G401 (cell line): ENCODE measurements around the gene LINGO4. TPM values are rescaled to one million over a fixed set of nuclear protein-coding genes. Genes with fewer than 3 reads are reported as not detected.

Experiments
- DNase-seq: peaks from one replicate; pipeline ENCODE4 v3.0.0-alpha.2; 2015; ENCODE audit warnings: low spot score
- in situ Hi-C: cut with HindIII; loops from 2 replicates; pipeline ENCODE4 v1.10.0; 2016; ENCODE audit warnings: low sequenced_read_pairs, mixed read lengths
- total RNA-seq: library from RNA; depleted of rRNA; stranded (reverse); fragments of >200 nt; shearing (Covaris generic); gene quantifications from 2 replicates; pipeline ENCODE4 v1.2.3, GENCODE V29; 2014

Gene LINGO4
- total RNA-seq, 1 experiment from 2014 or later: not detected

DNA sequence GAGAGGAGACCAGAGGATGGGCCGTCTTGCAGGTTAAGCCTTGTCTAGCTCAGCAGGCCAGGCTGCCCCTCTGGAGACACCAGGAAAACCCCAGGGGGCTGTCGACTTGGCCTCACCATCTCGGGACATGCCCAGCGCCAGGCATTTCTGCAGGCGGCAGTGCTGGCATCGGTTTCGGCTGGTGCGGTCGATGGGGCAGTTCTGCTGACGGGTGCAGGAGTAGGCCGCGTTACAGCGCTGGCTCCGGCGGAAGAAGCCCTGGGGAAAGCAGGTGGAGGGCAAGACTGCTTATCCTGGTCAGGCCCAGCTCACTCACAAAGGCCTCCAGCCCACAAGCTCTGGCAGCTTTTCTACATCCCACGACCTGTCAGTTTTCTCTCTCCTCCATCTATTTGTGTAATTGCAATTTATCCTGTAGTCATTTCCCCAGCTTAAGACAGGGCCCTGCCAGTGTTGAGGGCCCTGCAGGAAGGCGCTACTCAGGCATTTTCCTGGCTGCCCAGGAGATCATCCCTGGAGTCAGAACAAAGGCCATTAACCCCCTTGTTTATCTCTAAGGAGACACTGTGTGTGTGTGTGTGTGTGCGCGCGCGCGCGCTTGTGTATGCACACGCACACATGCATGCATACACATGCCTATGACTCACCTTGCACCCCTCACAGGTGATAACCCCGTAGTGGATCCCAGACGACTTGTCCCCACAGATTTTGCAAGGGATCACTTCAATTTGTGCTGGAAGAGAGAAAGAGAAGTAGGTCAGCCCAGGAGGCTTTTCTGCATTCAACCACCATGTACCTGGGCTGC, 11.5 kb upstream of the LINGO4 start:
- in situ Hi-C loops: no loop called here
- DNase-seq: peak; percentile 60

DNA sequence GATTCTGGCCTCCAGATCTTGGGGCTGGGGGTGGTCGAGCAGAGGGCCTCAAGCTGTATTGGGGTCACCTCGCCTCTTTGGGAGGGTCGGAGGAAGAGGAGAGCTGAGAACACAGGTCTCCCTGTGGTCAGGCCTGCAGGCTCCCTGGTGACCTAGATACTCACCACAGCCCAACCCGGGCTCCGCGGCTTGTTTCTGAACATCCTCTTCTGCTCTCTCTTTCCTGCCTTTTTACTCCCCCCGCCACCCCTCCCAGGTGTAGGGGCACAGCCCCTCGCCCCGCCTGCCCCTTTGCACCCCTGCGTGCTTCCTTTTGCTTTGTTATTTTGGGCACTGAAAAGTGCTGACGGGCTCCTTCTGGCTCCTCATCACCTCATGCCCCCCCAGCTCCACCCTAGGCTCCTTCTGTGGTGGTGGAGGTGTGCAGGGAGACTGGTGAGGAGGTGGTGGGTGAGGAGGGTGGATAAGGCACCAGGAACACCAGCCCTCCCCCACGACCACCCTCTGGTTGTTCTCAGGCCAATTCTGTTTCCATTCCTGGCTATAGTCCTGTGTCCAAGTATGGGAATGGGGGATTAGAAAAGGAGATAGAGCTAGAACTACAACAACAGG, 10.6 kb upstream of the LINGO4 start:
- DNase-seq: peak; percentile 57
- in situ Hi-C loops: no loop called here

GRCh38 chr1:151814971-151815545, 9.8 kb upstream of the LINGO4 start:
- in situ Hi-C loops: no loop called here
- DNase-seq: no peak

- in situ Hi-C loops: no loop called here
- peak; percentile 35 for DNase-seq
These were observed 9.2 kb upstream of the LINGO4 start for GRCh38 chr1:151814426-151814825.

DNA sequence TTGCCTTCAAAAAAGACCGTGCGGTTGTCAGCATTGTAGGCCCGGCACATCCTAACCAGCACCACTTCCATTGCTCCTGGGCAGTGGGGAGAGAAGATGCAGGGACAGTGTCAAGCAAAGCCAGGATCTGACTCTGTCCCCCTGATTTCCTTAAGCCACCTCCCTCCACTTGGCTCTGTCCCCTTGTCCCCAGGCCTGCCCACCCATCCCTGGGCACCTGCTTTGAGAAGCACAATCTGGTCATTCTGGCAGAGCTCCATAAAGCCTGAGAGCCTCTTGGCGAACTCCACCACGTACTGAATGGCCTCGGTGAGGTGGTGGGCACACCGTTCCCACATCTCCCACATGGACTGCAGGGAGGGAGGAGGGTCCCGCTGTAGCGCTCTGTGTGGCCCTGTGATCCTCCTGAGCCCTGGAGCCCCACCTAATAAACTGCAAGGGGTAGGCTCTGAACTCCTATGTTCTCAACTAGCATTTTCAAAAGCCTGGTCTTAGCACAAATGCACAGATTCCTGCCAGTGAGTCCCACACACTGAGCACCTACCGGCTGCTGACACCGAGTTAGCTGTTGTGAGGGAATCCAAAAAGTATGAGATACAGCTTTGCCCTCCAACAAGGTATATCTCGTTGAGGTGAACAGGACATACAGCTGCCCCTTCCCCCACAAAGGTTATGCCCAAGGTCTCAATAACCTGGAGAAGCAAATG, 8.2 kb upstream of the LINGO4 start:
- in situ Hi-C loops: no loop called here
- DNase-seq: peak; percentile 88

DNA sequence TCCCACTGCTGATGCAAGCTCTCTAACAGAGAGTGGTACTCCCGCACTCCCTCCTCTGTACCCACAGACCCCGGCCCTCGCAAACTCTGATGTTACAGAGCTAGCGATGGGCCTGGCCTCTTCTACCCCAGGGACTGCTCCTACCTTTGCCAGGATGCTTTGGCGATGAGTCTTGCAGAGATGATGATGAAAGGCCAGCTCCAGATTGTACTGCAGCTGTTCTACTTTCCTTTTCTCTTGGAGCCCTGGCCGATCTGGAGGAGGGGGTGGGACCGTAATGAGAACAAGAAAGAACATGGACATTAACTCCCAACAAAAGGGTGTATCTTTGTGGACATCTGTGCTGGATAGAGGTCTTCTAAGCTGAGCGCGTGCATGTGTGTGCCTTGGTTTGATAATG, 6.0 kb upstream of the LINGO4 start:
- in situ Hi-C loops: no loop called here
- no peak for DNase-seq

DNA sequence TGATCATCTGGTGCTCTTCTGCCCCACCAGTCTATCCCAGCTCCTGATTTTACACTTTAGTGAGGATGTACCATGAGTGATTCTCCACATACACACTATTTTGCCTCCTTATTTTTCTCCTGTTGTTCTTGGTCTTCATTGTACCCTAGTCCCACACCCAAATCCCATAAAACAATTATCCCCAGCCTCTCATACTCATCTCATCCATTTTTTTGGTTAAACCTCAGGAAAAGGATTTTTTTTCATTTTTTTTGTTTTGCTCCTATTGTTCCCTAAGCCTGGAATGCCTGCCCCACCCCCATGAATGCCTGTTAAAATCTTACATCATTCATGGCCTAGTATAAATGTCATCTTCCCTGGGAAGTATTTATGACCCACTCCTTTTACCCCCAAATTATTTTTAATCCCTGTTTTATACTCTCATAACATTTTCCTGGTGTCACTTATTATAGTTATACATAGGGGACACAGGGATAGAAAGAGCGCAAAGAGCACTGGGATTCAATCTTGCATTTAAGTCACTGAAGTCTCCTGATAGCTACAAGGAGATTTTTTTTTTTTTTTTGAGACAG, 4.9 kb upstream of the LINGO4 start:
- no peak for DNase-seq
- in situ Hi-C loops: no loop called here

DNA sequence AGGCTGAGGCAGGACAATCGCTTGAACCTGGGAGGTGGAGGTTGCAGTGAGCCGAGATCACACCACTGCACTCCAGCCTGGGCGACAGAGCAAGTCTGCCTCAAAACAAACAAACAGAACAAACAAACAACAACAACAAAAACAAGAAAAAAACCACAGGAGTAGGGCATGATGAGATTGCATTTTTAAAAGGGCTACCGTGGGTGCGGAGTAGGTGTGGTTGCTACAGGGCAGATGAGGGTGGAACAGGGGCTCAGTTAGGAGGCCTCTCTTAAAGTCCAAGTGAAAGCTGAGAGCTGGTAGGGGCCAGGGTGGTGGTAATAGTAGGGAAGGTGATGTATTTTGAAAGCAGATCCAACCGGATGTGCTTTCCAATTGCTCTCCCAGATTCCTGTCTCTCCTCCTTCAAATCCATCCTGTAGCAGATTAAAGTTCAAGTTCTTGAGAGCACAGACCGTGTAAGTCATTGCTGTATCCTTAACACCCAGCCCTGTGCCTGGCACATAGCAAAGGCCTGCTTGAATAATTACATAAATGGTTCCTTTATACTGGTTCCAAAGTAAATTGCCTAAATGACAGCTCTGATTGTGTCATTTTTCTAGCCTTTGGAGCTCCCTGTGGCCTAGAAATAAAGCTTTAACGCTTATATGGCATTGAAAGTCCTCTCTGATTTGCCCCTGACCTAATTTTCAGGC, 4.2 kb upstream of the LINGO4 start:
- DNase-seq: no peak
- in situ Hi-C loops: no loop called here

- in situ Hi-C loops: no loop called here
- DNase-seq: no peak
These were observed 2.5 kb upstream of the LINGO4 start for GRCh38 chr1:151807766-151808165.

DNA sequence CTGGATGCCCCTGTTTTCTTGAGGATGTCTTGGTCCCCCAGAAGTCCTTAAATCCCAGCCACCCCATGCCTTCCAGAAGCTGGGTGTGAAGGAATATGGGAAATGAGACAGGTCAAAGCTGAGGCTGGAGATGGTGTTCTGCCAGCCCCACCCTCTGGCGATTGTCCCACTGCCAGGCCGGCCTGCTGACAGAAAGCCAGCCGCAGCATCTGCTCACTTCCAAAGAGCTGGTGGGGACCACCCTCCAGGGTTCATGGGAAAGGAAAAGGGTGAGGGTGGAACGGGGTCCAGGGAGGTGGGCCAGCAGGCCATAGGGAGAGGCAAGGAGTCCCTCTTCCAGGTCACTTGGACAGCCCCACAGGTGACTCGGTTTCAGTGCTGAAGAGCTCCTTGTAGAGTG, 1.9 kb upstream of the LINGO4 start:
- in situ Hi-C loops: no loop called here
- peak; percentile 52 for DNase-seq

GRCh38 chr1:151806170-151806569, 951 bp upstream of the LINGO4 start:
- in situ Hi-C loops: no loop called here
- DNase-seq: no peak

DNA sequence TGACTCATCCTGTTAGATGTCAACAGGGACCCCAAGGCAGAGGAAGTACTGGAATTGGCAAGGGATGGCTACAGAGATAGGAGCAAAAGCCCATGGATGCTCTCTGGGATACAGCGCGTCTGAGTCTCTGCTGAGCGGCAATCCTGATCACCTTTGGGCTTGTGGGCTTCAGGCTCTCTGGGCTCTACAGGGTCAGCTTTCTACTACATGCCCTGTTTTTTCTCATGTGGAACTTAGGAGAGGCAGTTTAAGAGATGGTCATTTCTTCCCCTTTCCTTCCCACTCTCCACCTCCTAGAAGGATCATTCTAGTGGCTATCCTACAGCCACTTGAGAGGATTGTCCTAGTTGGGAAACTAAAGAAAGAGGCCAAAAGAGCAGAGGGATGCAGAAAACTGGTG, 1.3 kb downstream of the LINGO4 start:
- in situ Hi-C loops: no loop called here

GRCh38 chr1:151803164-151803563, 2.1 kb downstream of the LINGO4 start:
- DNase-seq: no peak
- in situ Hi-C loops: no loop called here

More for the DNA sequence above, 1.3 kb downstream of the LINGO4 start:
- DNase-seq: no peak

DNA sequence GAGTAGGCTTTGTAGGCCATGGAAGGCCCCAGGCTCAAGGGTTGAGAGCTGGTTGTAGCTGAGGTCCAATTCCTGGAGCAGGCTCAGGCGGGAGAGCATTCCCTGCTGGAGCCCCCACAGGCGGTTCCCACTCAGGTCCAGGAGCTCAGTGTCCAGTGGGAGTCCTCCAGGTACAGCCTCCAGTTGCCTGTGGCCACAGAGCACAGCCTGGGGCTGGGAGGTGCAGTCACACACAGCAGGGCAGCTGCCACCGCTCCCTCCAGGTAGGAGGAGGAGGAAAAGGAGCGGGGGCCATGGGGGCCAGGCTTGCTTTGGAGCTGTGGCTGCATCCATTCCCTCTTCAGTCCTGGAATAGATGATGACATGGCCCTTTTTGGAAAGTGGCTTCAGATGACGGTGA, 2.8 kb downstream of the LINGO4 start:
- in situ Hi-C loops: no loop called here
- DNase-seq: no peak

- in situ Hi-C loops: no loop called here
- DNase-seq: no peak
These were observed 3.4 kb downstream of the LINGO4 start for GRCh38 chr1:151801846-151802245.

- in situ Hi-C loops: no loop called here
- DNase-seq: no peak
These were observed 3.9 kb downstream of the LINGO4 start for GRCh38 chr1:151801310-151801820.

DNA sequence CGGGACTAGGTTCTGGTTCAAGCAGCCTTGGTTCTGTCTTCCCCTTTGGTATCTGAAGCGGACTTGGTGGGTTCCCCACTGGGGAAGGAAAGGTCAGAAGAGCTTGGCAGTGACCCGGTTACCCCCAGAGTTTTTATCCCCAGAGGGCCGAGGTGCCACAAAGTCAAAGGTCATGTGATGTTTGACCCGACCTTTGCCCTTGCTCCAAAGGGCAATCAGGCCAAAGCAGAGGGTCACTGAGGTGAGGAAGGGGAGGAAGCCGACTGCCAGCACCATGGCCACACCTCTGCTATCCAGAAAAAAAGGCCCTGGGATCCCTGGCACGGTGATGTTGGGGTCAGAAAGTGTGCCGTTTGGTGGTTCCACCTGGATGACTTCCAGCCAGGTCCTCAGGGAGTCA, 4.4 kb downstream of the LINGO4 start:
- no peak for DNase-seq
- in situ Hi-C loops: no loop called here

DNA sequence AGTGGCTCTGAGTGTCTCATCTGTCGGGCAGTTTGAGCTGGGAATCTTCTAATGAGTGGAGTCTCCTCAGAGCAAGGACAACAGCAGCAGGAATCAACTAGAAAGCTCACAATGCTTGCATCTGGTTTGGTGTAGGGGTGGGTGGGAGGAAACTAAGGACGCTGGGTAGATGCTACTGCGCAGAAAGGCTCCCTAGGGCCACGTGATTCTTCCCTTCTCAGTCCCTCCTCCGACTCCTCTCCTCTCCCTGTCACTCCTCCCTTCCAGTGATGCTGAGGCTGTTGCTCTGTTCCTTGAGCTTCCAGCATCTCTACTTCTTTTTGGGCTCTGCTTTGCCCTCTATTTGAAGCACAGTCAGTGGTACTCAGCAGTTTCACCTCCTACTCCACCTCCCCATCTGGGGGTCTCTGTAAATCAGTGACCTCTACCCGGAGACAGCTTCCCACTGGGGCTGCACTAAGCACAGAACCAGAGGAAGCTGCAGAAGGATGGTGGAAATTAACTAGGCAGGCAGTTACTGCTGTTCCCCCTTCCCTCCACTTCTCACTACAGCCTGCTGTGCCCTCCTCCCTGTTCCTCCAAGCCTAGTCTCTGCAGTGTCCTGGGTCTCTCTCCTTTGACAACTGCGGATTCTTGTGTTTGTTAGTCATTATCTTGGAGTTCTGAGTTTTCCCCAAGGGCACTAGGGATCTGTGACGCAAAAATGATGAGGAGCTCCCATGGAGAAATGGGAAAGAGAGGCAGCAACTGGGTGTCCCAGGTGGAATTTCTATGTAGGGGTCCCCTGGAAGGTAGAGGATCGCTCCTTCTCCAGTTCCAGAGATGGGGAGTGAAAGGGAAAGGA, 5.8 kb downstream of the LINGO4 start:
- DNase-seq: no peak

More for the DNA sequence above, 5.8 kb downstream of the LINGO4 start:
- in situ Hi-C loops: no loop called here
